H9 (cell line): ENCODE results near the gene ANO10. TPM values are rescaled to one million over a fixed set of nuclear protein-coding genes. Genes with fewer than 3 reads are reported as not detected.

Source experiments
- DNase-seq: peaks from one replicate; pipeline ENCODE4 v3.0.0-alpha.2; 2017
- H2AFZ ChIP-seq: one replicate; pipeline ENCODE4 v1.6.1; 2013; ENCODE audit warnings: mild to moderate bottlenecking, low read length, control low read depth, moderate library complexity
- H2AK5ac ChIP-seq: 2 replicates; pipeline ENCODE4 v1.6.1; 2013; ENCODE audit warnings: low read length, control low read depth, mixed read lengths; ENCODE audit not compliant: insufficient read length
- H2BK120ac ChIP-seq: one replicate; pipeline ENCODE4 v1.6.1; 2013; ENCODE audit warnings: low read depth, mild to moderate bottlenecking, low read length, control low read depth, inconsistent platforms; ENCODE audit not compliant: poor library complexity, severe bottlenecking
- H2BK12ac ChIP-seq: 2 replicates; pipeline ENCODE4 v1.6.1; 2013; ENCODE audit warnings: low read length, control low read depth, mixed read lengths, low read depth; ENCODE audit not compliant: insufficient read length
- H2BK15ac ChIP-seq: 2 replicates; pipeline ENCODE4 v1.6.1; 2013; ENCODE audit warnings: low read depth, low read length, control low read depth
- H2BK20ac ChIP-seq: one replicate; pipeline ENCODE4 v1.6.1; 2013; ENCODE audit warnings: low read depth, mild to moderate bottlenecking, low read length, control low read depth, inconsistent platforms; ENCODE audit not compliant: poor library complexity, severe bottlenecking
- H2BK5ac ChIP-seq: 2 replicates; pipeline ENCODE4 v1.6.1; 2013; ENCODE audit warnings: low read length, control low read depth, mixed read lengths; ENCODE audit not compliant: insufficient read length
- H3K14ac ChIP-seq: 2 replicates; pipeline ENCODE4 v1.6.1; 2013; ENCODE audit warnings: low read length, control low read depth; ENCODE audit not compliant: insufficient read depth
- H3K18ac ChIP-seq: 2 replicates; pipeline ENCODE4 v1.6.1; 2013; ENCODE audit warnings: low read depth, mild to moderate bottlenecking, mixed read lengths, low read length, control low read depth; ENCODE audit not compliant: insufficient read length
- H3K23ac ChIP-seq: 2 replicates; pipeline ENCODE4 v1.6.1; 2013; ENCODE audit warnings: low read length, control low read depth, mixed read lengths, low read depth; ENCODE audit not compliant: insufficient read length
- H3K23me2 ChIP-seq: 2 replicates; pipeline ENCODE4 v1.6.1; 2013; ENCODE audit warnings: low read depth, mild to moderate bottlenecking, mixed read lengths, low read length, control low read depth; ENCODE audit not compliant: insufficient read length, poor library complexity, severe bottlenecking
- H3K27ac ChIP-seq: 2 replicates; pipeline ENCODE4 v1.5.1; 2013; ENCODE audit warnings: low read length, control low read depth, mixed read lengths, low read depth; ENCODE audit not compliant: insufficient read length
- H3K27me3 ChIP-seq: 2 replicates; pipeline ENCODE4 v1.6.1; 2013; ENCODE audit warnings: low read length, control low read depth, inconsistent platforms; ENCODE audit not compliant: insufficient read depth
- H3K4ac ChIP-seq: 2 replicates; pipeline ENCODE4 v1.6.1; 2013; ENCODE audit warnings: low read depth, mild to moderate bottlenecking, control low read depth, inconsistent platforms, low read length, moderate library complexity
- H3K4me1 ChIP-seq: 2 replicates; pipeline ENCODE4 v1.6.1; 2013; ENCODE audit warnings: low read length, control low read depth, inconsistent platforms; ENCODE audit not compliant: insufficient read depth
- H3K4me2 ChIP-seq: 2 replicates; pipeline ENCODE4 v1.6.1; 2013; ENCODE audit warnings: low read length, control low read depth, mixed read lengths; ENCODE audit not compliant: insufficient read length, insufficient read depth
- H3K56ac ChIP-seq: 2 replicates; pipeline ENCODE4 v1.6.1; 2013; ENCODE audit warnings: low read depth, mild to moderate bottlenecking, mixed read lengths, low read length, control low read depth; ENCODE audit not compliant: insufficient read length
- H3K79me1 ChIP-seq: 2 replicates; pipeline ENCODE4 v1.6.1; 2013; ENCODE audit warnings: low read depth, mild to moderate bottlenecking, moderate library complexity, low read length, control low read depth, inconsistent platforms; ENCODE audit not compliant: insufficient read depth, poor library complexity, severe bottlenecking
- H3K79me2 ChIP-seq: 2 replicates; pipeline ENCODE4 v1.6.1; 2013; ENCODE audit warnings: low read length, control low read depth, inconsistent platforms; ENCODE audit not compliant: insufficient read depth
- H3K9ac ChIP-seq: 2 replicates; pipeline ENCODE4 v1.6.1; 2013; ENCODE audit warnings: low read length, control low read depth, mixed read lengths; ENCODE audit not compliant: insufficient read length; ENCODE audit errors: extremely low read depth
- H3K9me3 ChIP-seq: one replicate; pipeline ENCODE4 v1.6.1; 2013; ENCODE audit warnings: low read depth, low read length, inconsistent platforms; ENCODE audit not compliant: control insufficient read depth
- H3T11ph ChIP-seq: one replicate; pipeline ENCODE4 v1.6.1; 2013; ENCODE audit warnings: mild to moderate bottlenecking, low read length, control low read depth, inconsistent platforms
- H4K20me1 ChIP-seq: one replicate; pipeline ENCODE4 v1.6.1; 2013; ENCODE audit not compliant: control insufficient read depth, insufficient read length, insufficient read depth
- H4K5ac ChIP-seq: 2 replicates; pipeline ENCODE4 v1.6.1; 2013; ENCODE audit warnings: low read depth, mild to moderate bottlenecking, mixed read lengths, low read length, control low read depth; ENCODE audit not compliant: insufficient read length
- H4K8ac ChIP-seq: replicated peaks from 2 replicates; pipeline ENCODE4 v1.6.1; 2013; ENCODE audit warnings: low read length, control low read depth, mixed read lengths, low read depth; ENCODE audit not compliant: insufficient read length
- H4K91ac ChIP-seq: 2 replicates; pipeline ENCODE4 v1.6.1; 2013; ENCODE audit warnings: low read depth, mild to moderate bottlenecking, moderate library complexity, mixed read lengths, low read length, control low read depth; ENCODE audit not compliant: insufficient read length
- H3K27ac Mint-ChIP-seq, 3 experiments: 2 replicates in 2 of 3; 3 replicates in 1 of 3; pipeline ENCODE4 v1.8.0; 2020 to 2021; ENCODE audit warnings: mixed read lengths in 3 of 3, mild to moderate bottlenecking in 1 of 3, moderate library complexity in 1 of 3
- H3K27me3 Mint-ChIP-seq: 2 replicates; pipeline ENCODE4 v1.8.0; 2021; ENCODE audit warnings: low read depth, mild to moderate bottlenecking, moderate library complexity, mixed read lengths
- H3K36me3 Mint-ChIP-seq, 3 experiments: 2 replicates in 2 of 3; 3 replicates in 1 of 3; pipeline ENCODE4 v1.8.0; 2020 to 2021; ENCODE audit warnings: low read depth in 3 of 3, mixed read lengths in 3 of 3; ENCODE audit not compliant: insufficient read depth in 1 of 3
- H3K4me1 Mint-ChIP-seq, 2 experiments: 2 replicates each; pipeline ENCODE4 v1.8.0; 2020; ENCODE audit warnings: mixed read lengths in 2 of 2
- H3K4me3 Mint-ChIP-seq, 2 experiments: 2 replicates in 1 of 2; 3 replicates in 1 of 2; pipeline ENCODE4 v1.8.0; 2020 to 2021; ENCODE audit warnings: mild to moderate bottlenecking in 2 of 2, mixed read lengths in 2 of 2, moderate library complexity in 1 of 2
- H3K9me3 Mint-ChIP-seq, 2 experiments: 2 replicates in 1 of 2; 3 replicates in 1 of 2; pipeline ENCODE4 v1.8.0; 2020; ENCODE audit warnings: mild to moderate bottlenecking in 2 of 2, mixed read lengths in 2 of 2, moderate library complexity in 1 of 2
- WGBS: extraction: QIAGEN DNeasy Blood & Tissue Kit; methylation state at CpG from one replicate; pipeline ENCODE4 v1.1.7; 2013; ENCODE audit warnings: missing lambda C conversion rate, low lambda C conversion rate, mixed read lengths; ENCODE audit not compliant: insufficient read length; ENCODE audit errors: extremely low coverage; 5-methylcytosine and 5-hydroxymethylcytosine counted together
- total RNA-seq: library from RNA; stranded (reverse); gene quantifications from 2 replicates; pipeline ENCODE4 v1.2.1, GENCODE V29; 2021
- TF ChIP-seq, protein P1 (sequence below): fragments of 200-600 bp; sonication (generic); conservative IDR thresholded peaks from 3 replicates; pipeline ENCODE4 v1.8.0; 2021; ENCODE audit warnings: antibody characterized with exemption, mild to moderate bottlenecking

Gene ANO10
- total RNA-seq, 1 experiment from 2014 or later, result 38.7 TPM

DNA sequence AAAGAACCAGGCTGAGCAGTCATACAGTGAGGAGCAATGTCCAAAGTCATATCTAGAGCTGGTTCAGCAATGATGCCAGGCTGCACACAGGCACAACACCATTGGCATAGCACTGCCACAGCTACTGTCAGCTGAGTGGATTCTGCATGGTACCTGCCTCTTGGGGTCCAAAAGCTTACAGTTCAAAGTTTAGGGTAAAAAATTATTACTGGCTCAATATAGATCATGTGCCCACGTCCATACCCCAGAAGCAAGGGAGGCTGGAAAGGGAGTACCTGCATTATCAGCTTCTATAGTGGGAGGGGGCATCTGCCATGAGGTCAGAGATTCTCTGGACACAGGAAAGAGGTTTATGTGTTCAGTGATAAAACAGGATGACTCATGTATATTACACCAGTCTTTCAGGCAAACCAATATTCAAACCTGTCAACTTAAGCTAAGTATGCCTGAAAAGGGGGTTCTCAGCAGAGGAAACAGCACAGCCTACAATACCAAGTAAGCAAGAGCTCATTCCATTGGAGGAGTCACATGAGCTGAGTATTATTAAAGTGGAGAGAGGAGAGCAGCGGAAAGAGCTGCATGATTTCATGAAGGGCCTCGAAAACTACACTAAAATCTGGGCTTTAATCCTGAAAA is 99.0 kb downstream of the ANO10 start:
- Histone ChIP-seq H4K5ac (no peak overlapping the region), H3K9ac (no peak overlapping the region), H3K18ac (no peak overlapping the region), H3T11ph (no peak overlapping the region), H3K4ac (no peak overlapping the region), H3K4me2 (no peak overlapping the region), H2BK5ac (no peak overlapping the region), H3K23ac (no peak overlapping the region), H2AFZ (no peak overlapping the region), H2BK20ac (no peak overlapping the region), H4K91ac (no peak overlapping the region), H2AK5ac (no peak overlapping the region), H4K8ac (no peak overlapping the region), H3K27me3 (no peaks in the 10 kb centered on the region), H3K14ac (no peak overlapping the region), H2BK12ac (no peak overlapping the region), H3K23me2 (no peaks in the 10 kb centered on the region), H2BK15ac (no peak overlapping the region), H3K56ac (no peak overlapping the region), H3K79me1 (no peaks in the 10 kb centered on the region), H3K27ac (no peak overlapping the region), H3K79me2 (no peaks in the 10 kb centered on the region), H2BK120ac (no peak overlapping the region), H3K9me3 (peaks cover 5% of the 10 kb centered on the region), H4K20me1 (no peaks in the 10 kb centered on the region), H3K4me1 (no peaks in the 10 kb centered on the region)
- WGBS, result no CpG with 5 or more reads among the region's 3 CpGs
- H3K4me1 Mint-ChIP-seq, result no peaks in the 10 kb centered on the region
- H3K9me3 Mint-ChIP-seq, result peaks cover 11 to 15% of the 10 kb centered on the region in 2 experiments
- H3K36me3 Mint-ChIP-seq, result peaks cover 20 to 34% (median 27%) of the 10 kb centered on the region in 3 experiments
- TF ChIP-seq, protein P1, sequence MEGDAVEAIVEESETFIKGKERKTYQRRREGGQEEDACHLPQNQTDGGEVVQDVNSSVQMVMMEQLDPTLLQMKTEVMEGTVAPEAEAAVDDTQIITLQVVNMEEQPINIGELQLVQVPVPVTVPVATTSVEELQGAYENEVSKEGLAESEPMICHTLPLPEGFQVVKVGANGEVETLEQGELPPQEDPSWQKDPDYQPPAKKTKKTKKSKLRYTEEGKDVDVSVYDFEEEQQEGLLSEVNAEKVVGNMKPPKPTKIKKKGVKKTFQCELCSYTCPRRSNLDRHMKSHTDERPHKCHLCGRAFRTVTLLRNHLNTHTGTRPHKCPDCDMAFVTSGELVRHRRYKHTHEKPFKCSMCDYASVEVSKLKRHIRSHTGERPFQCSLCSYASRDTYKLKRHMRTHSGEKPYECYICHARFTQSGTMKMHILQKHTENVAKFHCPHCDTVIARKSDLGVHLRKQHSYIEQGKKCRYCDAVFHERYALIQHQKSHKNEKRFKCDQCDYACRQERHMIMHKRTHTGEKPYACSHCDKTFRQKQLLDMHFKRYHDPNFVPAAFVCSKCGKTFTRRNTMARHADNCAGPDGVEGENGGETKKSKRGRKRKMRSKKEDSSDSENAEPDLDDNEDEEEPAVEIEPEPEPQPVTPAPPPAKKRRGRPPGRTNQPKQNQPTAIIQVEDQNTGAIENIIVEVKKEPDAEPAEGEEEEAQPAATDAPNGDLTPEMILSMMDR, result no peak
- no peak overlapping the region for H3K4me3 Mint-ChIP-seq
- DNase-seq, result no peak
- H3K27me3 Mint-ChIP-seq, result no peaks in the 10 kb centered on the region
- H3K27ac Mint-ChIP-seq, result 0 out of 7 replicates have a peak overlapping the region, but pooled peaks of 1 of the 3 experiments have one; percentile 10
